Activated T-helper 1 cell treated with anti-CD3 and anti-CD28 coated beads, Interleukin-12 subunit alpha, Interleukin-12 subunit beta, Interleukin-2, Interleukin-4 antibody, amounts not matched to agents 30 ng/mL and 10 ng/mL and 1 ng/mL, durations not matched to agents 14 hours and 24 hours and 36 hours (primary cell): Measurements from ENCODE around the gene TCF4. TPM values are rescaled to one million over a fixed set of nuclear protein-coding genes. Genes with fewer than 3 reads are reported as not detected.

ENCODE experiments used
- DNase-seq: peaks from one replicate; pipeline ENCODE4 v3.0.0; 2021; ENCODE audit warnings: low spot score
- H3K27ac Mint-ChIP-seq: one replicate; pipeline ENCODE4 v1.8.0; 2021; ENCODE audit warnings: mild to moderate bottlenecking, mixed read lengths
- H3K27me3 Mint-ChIP-seq: one replicate; pipeline ENCODE4 v1.8.0; 2022; ENCODE audit warnings: mild to moderate bottlenecking, moderate library complexity, mixed read lengths; ENCODE audit not compliant: insufficient read depth
- H3K36me3 Mint-ChIP-seq: one replicate; pipeline ENCODE4 v1.8.0; 2021; ENCODE audit warnings: low read depth, mixed read lengths
- H3K4me1 Mint-ChIP-seq: one replicate; pipeline ENCODE4 v1.8.0; 2021; ENCODE audit warnings: low read depth, mixed read lengths
- H3K4me3 Mint-ChIP-seq: one replicate; pipeline ENCODE4 v1.8.0; 2021; ENCODE audit warnings: mild to moderate bottlenecking, moderate library complexity, mixed read lengths
- H3K9me3 Mint-ChIP-seq: one replicate; pipeline ENCODE4 v1.8.0; 2021; ENCODE audit warnings: mixed read lengths
- intact Hi-C: fragments of 100-400 bp; cut with micrococcal nuclease; formaldehyde crosslinking; loops from one replicate; pipeline ENCODE4 v1.15.1; 2024
- total RNA-seq: library from RNA; stranded (reverse); gene quantifications from 2 replicates; pipeline ENCODE4 v1.2.3, GENCODE V29; 2022

The TCF4 gene
- total RNA-seq, 1 donor from 2014 or later, result 1.8 TPM

DNA sequence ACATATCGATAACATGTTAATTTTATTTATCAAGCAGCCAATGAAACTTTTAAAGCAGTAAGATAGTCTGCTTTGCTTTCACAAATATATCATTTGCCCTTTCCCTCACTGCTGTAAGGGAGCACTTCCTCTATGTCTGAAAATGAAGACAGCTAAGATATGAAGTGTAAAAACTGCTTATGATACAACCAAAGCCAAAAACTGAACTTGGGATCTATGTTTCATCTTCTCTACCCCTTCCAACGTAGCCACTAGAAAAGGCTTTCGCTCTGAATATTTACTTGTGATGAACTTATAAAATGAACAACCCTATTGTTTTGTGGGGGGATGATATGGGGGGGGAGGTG is 140.3 kb downstream of the TCF4 start:
- intact Hi-C loops, result no loop called here
- Mint-ChIP-seq H3K9me3 (no peaks in the 10 kb centered on the region), H3K27ac (no peak overlapping the region), H3K36me3 (no peaks in the 10 kb centered on the region), H3K27me3 (no peaks in the 10 kb centered on the region), H3K4me3 (no peak overlapping the region), H3K4me1 (no peaks in the 10 kb centered on the region)
- DNase-seq, result no peak

- Mint-ChIP-seq H3K36me3 (no peaks in the 10 kb centered on the region), H3K4me1 (no peaks in the 10 kb centered on the region), H3K9me3 (no peaks in the 10 kb centered on the region), H3K27ac (no peak overlapping the region), H3K27me3 (no peaks in the 10 kb centered on the region), H3K4me3 (no peak overlapping the region)
- no peak for DNase-seq
- intact Hi-C loops, result no loop called here
These were observed 140.9 kb downstream of the TCF4 start for GRCh38 chr18:55446996-55447671.

DNA sequence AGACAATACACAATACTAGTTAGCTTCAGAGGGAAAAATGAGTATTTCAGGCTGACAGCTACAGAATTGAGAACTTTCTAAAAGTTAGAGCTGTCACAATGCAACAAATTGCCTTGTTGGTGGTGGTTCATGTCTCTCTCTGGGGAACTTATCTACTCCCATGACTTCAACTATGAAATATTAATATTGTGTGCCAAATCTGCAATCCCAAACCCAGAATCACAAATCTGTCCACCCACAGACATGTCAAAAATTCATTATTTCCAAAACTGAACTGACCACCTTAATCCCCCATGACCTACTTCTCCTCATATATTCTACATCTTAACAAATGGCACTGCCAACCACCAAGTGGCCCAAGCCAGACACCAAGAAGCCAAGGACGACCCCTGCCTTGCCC is 143.5 kb downstream of the TCF4 start:
- Mint-ChIP-seq H3K4me1 (no peaks in the 10 kb centered on the region), H3K9me3 (no peaks in the 10 kb centered on the region), H3K27ac (no peak overlapping the region), H3K27me3 (peaks cover 5% of the 10 kb centered on the region), H3K36me3 (no peaks in the 10 kb centered on the region), H3K4me3 (no peak overlapping the region)
- intact Hi-C loops, result no loop called here
- no peak for DNase-seq

DNA sequence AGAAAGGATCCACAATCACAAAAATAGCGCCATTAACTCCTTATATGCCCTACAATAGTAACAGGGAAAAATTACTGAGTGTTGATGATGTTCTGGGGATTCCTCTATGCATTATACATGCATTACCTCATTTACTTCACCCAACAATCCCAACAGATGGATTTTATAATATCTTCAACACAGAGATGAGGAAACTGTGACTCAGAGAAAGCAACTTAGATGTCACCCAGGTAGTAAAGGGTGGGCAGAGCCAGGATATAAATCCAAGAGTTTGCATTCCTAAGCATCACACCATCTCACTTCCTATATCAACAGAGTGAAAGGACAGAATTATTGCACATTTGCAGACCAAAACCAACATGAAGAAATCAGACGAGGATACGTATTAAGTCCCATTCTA is 144.2 kb downstream of the TCF4 start:
- peaks cover 5% of the 10 kb centered on the region for H3K27me3 Mint-ChIP-seq
- no peaks in the 10 kb centered on the region for H3K4me1 Mint-ChIP-seq
- no peaks in the 10 kb centered on the region for H3K9me3 Mint-ChIP-seq
- intact Hi-C loops, result no loop called here
- H3K36me3 Mint-ChIP-seq, result no peaks in the 10 kb centered on the region
- no peak overlapping the region for H3K4me3 Mint-ChIP-seq
- no peak overlapping the region for H3K27ac Mint-ChIP-seq
- no peak for DNase-seq

- H3K36me3 Mint-ChIP-seq, result no peaks in the 10 kb centered on the region
- DNase-seq, result no peak
- no peak overlapping the region for H3K4me3 Mint-ChIP-seq
- H3K4me1 Mint-ChIP-seq, result no peaks in the 10 kb centered on the region
- peaks cover 5% of the 10 kb centered on the region for H3K27me3 Mint-ChIP-seq
- intact Hi-C loops, result no loop called here
- H3K9me3 Mint-ChIP-seq, result no peaks in the 10 kb centered on the region
- H3K27ac Mint-ChIP-seq, result no peak overlapping the region
These were observed 145.4 kb downstream of the TCF4 start for GRCh38 chr18:55442561-55442960.

DNA sequence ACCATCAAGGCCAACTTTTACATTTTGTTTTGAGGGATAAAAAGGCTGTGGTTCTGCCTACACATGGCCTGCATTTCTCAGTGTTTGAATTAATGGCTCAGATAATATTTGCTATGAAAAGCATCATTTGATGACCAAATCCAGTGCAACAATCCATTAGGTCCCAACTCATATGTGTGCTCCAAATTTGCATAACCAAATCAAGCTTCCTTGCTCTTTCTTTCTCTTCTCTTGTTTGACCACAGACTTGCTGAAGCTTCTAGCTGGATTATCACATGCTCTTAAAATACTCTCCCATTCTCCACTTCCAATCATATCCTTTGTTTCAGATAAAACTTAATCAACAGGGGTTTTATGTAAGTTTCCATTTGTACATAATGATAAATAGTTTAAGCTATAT is 147.0 kb downstream of the TCF4 start:
- intact Hi-C loops, result no loop called here
- Mint-ChIP-seq H3K27me3 (peaks cover 5% of the 10 kb centered on the region), H3K9me3 (no peaks in the 10 kb centered on the region), H3K4me1 (no peaks in the 10 kb centered on the region), H3K36me3 (no peaks in the 10 kb centered on the region), H3K27ac (no peak overlapping the region), H3K4me3 (no peak overlapping the region)
- DNase-seq, result no peak

DNA sequence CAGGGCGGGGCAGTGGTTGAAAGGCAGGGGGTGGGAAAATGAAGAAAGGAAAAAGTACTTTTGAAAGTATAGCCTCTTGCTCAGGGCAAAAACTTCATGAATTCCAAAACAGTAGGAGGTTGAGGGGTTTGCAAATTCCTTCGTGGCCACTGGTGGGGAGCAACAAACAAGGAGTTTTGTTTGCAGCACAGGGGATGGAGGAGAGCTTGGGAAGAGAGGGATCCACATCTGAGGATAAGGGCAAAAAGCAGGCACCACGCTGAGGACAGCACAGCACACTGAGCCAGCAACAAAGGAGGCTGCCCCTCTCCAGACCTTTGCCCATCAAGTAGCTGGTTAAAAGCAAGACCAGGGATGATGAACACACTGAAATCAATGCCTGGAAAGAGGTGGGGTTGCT is 148.9 kb downstream of the TCF4 start:
- no peak overlapping the region for H3K4me3 Mint-ChIP-seq
- peaks cover 7% of the 10 kb centered on the region for H3K27me3 Mint-ChIP-seq
- no peak for DNase-seq
- intact Hi-C loops, result no loop called here
- H3K4me1 Mint-ChIP-seq, result no peaks in the 10 kb centered on the region
- H3K9me3 Mint-ChIP-seq, result no peaks in the 10 kb centered on the region
- no peak overlapping the region for H3K27ac Mint-ChIP-seq
- H3K36me3 Mint-ChIP-seq, result no peaks in the 10 kb centered on the region

- no peak for DNase-seq
- Mint-ChIP-seq H3K36me3 (no peaks in the 10 kb centered on the region), H3K27ac (no peak overlapping the region), H3K9me3 (no peaks in the 10 kb centered on the region), H3K4me3 (no peak overlapping the region), H3K27me3 (peaks cover 3% of the 10 kb centered on the region), H3K4me1 (no peaks in the 10 kb centered on the region)
- intact Hi-C loops, result no loop called here
These were observed 152.4 kb downstream of the TCF4 start for GRCh38 chr18:55435592-55435991.

DNA sequence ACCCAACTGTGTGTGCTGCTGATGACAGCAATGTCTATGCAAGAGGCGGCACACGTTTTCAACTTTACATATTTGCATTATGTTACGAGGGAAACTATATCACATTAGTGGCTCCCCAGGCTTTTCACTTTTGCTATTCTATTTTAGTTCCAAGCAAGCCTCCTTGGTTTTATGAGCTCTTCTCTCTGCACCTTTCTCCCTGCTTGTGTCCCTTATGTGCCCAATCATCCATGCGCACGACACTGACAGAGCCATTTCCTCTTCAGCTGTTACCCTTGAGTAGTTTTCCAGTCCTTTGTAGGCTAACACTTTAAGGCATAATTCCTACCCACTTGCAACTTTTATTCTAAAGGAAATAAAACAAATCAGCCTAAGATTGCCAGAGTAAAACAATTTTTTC is 154.3 kb downstream of the TCF4 start:
- DNase-seq, result no peak
- intact Hi-C loops, result no loop called here
- Mint-ChIP-seq H3K4me3 (no peak overlapping the region), H3K27me3 (peaks cover 1% of the 10 kb centered on the region), H3K27ac (no peak overlapping the region), H3K4me1 (no peaks in the 10 kb centered on the region), H3K9me3 (no peaks in the 10 kb centered on the region), H3K36me3 (no peaks in the 10 kb centered on the region)

- Mint-ChIP-seq H3K27ac (no peak overlapping the region), H3K36me3 (no peaks in the 10 kb centered on the region), H3K4me3 (no peak overlapping the region), H3K9me3 (no peaks in the 10 kb centered on the region), H3K27me3 (peaks cover 1% of the 10 kb centered on the region), H3K4me1 (no peaks in the 10 kb centered on the region)
- intact Hi-C loops, result no loop called here
- no peak for DNase-seq
These were observed 154.9 kb downstream of the TCF4 start for GRCh38 chr18:55433140-55433539.

DNA sequence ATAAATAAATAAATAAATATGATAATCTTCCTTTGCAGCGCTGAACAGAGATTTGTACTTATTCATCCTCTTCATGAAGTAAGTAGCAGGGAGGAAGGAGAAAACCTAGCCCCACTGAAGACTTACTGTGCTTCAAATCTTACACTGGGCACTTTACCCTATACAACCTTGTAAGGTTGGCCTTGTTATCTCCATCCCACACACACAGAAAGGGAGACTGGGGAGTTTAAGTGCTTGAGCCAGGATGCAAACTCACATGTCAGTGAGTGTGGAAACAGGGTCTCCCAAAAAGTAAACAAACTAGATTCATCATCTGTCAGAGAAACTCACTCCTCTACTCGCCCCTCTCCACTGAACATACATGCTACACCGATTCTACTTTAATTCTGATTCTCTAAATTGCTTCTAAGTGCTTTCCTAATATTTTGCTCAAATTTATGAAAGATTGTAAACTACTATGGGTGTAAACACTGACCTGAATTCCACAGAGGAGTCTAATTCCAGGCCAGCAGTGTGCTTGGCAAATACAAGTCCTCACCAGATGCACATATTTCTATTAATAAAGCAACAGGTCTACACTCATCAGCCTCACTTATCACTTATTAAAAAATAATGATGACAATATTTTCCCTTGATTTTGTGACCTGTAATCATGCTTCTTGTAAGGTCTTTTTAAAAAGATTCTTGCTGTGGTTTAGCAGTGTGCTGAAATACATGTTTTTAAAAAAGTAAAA is 155.5 kb downstream of the TCF4 start:
- Mint-ChIP-seq H3K9me3 (no peaks in the 10 kb centered on the region), H3K27me3 (peaks cover 1% of the 10 kb centered on the region), H3K36me3 (no peaks in the 10 kb centered on the region), H3K27ac (no peak overlapping the region), H3K4me3 (no peak overlapping the region), H3K4me1 (no peaks in the 10 kb centered on the region)
- intact Hi-C loops, result no loop called here
- no peak for DNase-seq

DNA sequence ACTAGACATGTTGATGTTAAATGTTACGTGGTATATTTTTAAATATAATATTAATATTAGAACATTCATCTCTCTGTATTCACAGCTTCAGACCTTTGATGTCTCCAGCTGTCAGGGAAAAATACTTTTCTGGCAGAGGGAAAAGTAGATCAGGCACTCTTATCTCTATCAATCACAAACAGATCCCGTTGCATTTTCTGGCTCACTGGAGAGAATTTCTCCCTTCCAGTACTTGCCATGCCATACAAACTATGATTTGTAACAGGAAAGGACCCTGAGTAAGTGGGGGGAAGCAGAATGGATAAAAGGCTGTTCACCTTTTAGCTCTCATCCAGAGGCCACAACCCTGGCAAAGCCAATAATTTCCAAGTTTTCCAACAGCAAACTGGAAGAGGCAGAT is 158.0 kb downstream of the TCF4 start:
- no peaks in the 10 kb centered on the region for H3K27me3 Mint-ChIP-seq

DNA sequence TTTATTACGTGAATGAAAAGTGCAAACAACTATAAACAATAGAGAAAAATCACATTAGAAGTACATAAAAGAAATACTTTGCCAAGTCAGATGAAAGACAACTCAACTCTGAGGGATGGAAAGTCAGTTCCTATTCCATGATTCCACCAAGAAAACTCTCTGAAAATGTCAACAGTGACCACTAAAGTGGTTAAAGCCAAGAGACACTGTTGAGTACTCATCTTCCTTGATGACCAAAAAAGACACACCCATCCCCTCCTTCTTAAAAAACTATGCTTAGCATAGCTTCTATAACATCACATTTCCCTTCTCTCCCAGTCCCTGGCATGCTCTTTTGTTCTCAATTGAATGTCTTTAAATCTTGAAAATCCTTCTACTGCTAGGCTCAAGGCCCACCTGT is 160.0 kb downstream of the TCF4 start:
- Mint-ChIP-seq H3K9me3 (no peaks in the 10 kb centered on the region), H3K4me1 (no peaks in the 10 kb centered on the region), H3K36me3 (no peaks in the 10 kb centered on the region), H3K27ac (no peak overlapping the region), H3K4me3 (no peak overlapping the region), H3K27me3 (no peaks in the 10 kb centered on the region)
- intact Hi-C loops, result no loop called here
- DNase-seq, result no peak

More for the DNA sequence above, 158.0 kb downstream of the TCF4 start:
- Mint-ChIP-seq H3K9me3 (no peaks in the 10 kb centered on the region), H3K27ac (no peak overlapping the region), H3K4me1 (no peaks in the 10 kb centered on the region), H3K4me3 (no peak overlapping the region), H3K36me3 (no peaks in the 10 kb centered on the region)
- intact Hi-C loops, result no loop called here
- no peak for DNase-seq

GRCh38 chr18:55425698-55426097 is 162.3 kb downstream of the TCF4 start:
- H3K27me3 Mint-ChIP-seq, result peaks cover 3% of the 10 kb centered on the region
- H3K4me1 Mint-ChIP-seq, result no peaks in the 10 kb centered on the region
- no peak for DNase-seq
- intact Hi-C loops, result no loop called here
- no peaks in the 10 kb centered on the region for H3K36me3 Mint-ChIP-seq
- no peaks in the 10 kb centered on the region for H3K9me3 Mint-ChIP-seq
- H3K27ac Mint-ChIP-seq, result no peak overlapping the region
- no peak overlapping the region for H3K4me3 Mint-ChIP-seq
